HL-60/S4 (cell line): ENCODE data around the gene ASNS.
"Not testable (repeated sequence)": the region's sequence is repeated elsewhere in the genome, so short reads cannot be mapped to it uniquely, and the experiment has no call there.

Experiments used
- in situ Hi-C: fragments of 300-500 bp; cut with MboI; formaldehyde crosslinking; loops from 2 replicates; pipeline ENCODE4 v1.14.3; 2022; ENCODE audit warnings: low sequenced_read_pairs

ASNS gene

GRCh38 chr7:97872025-97872669 lies at the start of gene ASNS:
TSS of gene ASNS (minus strand) at chr7:97872408. CDS start at chr7:97869156, 3,252 bp downstream.
- in situ Hi-C loops, result no loop called here

- in situ Hi-C loops, result not testable (repeated sequence)
These were observed 49.0 kb upstream of the ASNS start for GRCh38 chr7:97921254-97921653.

DNA sequence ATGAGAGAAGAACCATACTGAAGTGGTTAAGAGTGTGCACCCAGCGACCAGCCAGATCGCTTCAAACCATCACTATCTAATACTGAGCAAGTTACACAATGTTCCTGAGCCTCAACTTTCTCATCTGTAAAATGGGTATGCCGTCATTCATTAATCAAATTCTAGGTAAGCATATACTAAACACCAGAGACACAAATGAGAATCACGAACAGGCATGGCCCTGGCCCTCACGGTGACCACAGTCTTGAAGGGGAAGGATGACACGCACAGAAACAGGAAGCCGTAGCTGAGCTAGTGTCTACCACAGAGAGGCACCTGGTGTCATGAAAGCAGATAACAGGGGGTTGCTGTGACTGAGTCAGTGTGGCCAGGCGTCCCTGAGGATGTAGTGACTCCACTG lies 43.1 kb upstream of the ASNS start:
- in situ Hi-C loops, result not testable (repeated sequence)

GRCh38 chr7:97912294-97912693 lies 40.1 kb upstream of the ASNS start:
- in situ Hi-C loops, result not testable (repeated sequence)

DNA sequence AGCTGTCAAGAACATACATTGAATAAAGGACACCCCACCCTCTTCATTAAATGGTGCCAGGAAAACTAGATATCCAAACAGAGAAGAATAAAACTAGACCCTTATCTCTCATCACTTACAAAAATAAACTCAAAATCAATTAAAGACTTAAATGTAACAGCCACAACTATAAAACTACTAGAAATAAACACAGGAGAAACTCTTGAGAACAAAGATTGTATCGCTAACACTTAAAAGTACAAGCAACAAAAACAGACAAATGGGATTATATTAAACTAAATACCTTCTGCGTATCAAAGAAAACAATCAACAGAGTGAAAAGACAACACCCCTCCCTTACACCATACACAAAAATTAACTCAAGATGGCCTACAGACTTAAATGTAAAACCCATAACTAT lies 24.7 kb upstream of the ASNS start:
- in situ Hi-C loops, result not testable (repeated sequence)

GRCh38 chr7:97891721-97892120 lies 19.5 kb upstream of the ASNS start:
- in situ Hi-C loops, result not testable (repeated sequence)

- in situ Hi-C loops, result not testable (repeated sequence)
These were observed 7.3 kb upstream of the ASNS start for GRCh38 chr7:97879527-97879926.

DNA sequence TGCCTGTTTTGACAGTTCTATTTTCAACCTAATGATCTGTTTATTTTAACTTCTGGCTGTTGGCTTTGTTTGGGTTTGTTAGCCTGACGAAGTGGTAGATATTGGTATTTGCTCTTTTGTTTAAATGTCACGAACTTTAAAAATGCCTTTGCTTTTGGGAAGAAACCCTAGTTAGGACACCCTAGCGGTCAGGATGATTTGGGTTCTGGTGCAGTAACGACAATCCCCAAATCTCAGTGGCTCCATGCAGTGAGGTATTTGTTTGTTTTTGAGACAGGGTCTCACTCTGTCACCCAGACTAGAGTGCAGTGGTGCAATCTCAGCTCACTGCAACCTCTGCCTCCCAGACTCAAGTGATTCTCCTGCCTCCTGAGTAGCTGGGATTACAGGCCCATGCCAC lies 2.7 kb upstream of the ASNS start:
- in situ Hi-C loops, result not testable (repeated sequence)

GRCh38 chr7:97873606-97874005 lies 1.4 kb upstream of the ASNS start:
- in situ Hi-C loops, result no loop called here

- in situ Hi-C loops, result no loop called here
These were observed 566 bp downstream of the ASNS start for GRCh38 chr7:97871659-97872024.

- in situ Hi-C loops, result no loop called here
These were observed 3.4 kb downstream of the ASNS start for GRCh38 chr7:97868788-97869187.

- in situ Hi-C loops, result no loop called here
These were observed 3.9 kb downstream of the ASNS start for GRCh38 chr7:97868314-97868713.

- in situ Hi-C loops, result no loop called here
These were observed 7.1 kb downstream of the ASNS start for GRCh38 chr7:97865104-97865503.

DNA sequence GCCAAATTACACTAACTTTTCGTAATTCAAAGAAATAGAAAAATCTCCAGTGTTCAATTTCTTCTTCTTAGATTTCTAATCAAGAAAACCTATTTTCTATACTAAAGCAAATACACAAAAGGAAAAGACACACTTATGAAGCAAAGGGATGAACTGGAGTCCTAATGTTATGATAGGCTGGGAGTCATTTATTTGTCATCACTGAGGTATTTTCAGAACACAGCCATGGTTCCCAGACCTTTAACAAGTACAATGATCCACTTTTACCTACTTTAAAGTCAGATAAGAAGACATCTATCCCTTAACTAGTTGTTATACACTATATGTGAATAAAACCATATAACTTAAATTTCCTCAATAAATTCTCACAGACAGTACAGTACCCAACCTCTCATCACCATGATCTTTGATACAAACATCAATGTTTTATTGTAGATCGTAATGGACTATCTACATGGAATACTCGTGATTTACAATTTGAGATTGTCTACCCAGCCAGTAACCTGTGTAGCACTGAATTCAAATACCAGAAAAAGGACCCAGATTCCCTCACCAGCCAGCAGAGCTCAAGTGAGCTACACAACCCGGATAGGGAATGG lies 12.5 kb downstream of the ASNS start:
- in situ Hi-C loops, result no loop called here

DNA sequence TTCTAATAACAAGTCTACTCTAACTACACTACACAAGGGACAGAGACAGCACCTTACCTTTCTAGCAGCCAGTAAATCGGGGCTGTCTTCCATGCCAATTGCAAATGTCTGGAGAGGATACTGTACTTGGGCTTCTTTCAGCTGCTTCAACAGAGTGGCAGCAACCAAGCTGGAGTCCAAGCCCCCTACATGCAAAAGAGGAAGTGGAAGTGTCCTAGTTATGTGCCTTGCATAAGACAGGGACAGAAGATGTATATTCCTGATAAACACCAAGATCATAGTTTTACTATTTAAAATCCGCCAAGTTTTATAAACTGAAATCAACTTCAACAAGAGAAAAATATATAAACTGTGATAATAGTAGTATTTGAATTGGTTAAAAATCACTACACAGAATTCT lies 14.0 kb downstream of the ASNS start:
- in situ Hi-C loops, result no loop called here

DNA sequence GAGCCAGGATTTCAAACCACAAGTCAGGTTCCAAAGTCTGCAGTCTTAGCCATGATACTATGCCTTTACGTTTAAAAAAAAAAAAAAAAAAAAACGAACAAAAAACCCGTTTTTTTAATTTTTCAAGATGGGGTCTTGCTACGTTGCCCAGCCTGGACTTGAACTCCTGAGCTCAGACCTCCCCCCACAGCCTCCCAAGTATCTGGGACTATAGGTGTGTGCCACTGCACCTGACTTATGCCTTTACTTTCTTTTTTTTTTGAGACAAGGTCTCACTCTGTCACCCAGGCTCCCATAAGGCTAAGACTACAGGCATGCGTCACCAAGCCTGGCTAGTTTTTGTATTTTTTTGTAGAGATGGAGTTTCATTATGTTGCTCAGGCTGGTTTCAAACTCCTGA lies 14.7 kb downstream of the ASNS start:
- in situ Hi-C loops, result no loop called here

DNA sequence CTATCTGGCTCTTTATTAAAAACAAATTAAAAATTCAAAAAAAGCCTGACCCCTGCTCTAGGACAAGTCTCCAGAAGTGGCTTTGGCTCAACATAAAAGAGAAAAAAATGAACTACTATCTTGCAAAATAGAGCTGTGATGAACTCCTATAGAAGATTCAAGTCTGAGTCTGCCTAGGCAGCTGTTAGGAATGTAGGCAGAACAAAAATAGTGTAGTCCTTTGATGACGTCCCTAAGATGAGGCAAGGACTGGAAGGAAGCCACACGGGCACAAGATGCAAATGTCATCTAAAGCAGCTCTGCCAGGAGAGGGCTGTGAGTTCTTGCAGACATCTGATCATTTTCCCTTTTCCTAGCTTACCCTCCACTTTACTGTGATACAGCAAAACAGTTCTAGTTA lies 20.5 kb downstream of the ASNS start:
- in situ Hi-C loops, result no loop called here

- in situ Hi-C loops, result not testable (repeated sequence)
These were observed 21.8 kb downstream of the ASNS start for GRCh38 chr7:97850262-97851031.

DNA sequence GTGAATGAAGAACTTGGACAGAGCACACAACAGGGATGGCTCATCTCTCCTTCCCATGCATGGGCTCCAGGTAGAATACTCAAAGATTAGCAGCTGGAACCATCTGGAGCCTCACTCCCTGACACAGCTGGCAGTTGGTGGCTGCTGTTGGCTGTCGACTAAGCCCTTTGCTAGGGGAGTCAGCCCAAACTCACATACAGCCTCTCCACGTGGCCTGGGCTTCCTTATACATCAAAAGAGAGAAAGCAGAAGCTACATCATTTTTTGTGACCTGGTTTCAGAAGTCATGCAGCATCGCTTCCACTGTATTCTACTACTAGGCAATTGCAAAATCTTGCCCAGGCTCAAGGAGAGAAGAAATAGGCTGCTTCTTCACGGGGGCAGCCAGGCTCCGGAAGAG lies 24.4 kb downstream of the ASNS start:
- in situ Hi-C loops, result loop anchor here (10.0 to 25.0 kb wide), 2 partner anchors 360 to 743 kb away; no protein-coding TSS in a partner anchor

DNA sequence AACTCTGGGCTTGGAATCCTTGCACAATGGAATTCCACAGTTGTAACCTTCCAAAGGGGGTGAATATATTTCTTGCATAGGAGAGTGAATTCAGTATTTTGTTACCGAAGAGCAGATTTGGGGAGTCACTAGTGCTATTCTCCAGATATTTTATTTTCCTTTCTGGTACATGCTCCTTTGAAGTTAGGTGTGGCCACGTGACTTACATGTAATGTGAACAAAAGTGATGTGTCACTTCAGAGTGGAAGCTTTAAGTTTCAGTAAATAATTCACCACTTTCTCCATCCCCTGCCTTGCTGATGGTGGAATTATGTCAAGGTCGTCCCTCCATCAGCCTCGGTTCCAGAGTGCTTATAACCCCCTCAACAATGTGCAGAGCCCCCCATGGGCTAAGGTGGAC lies 25.3 kb downstream of the ASNS start:
- in situ Hi-C loops, result loop anchor here (10.0 to 25.0 kb wide), 2 partner anchors 360 to 742 kb away; no protein-coding TSS in a partner anchor

GRCh38 chr7:97845622-97846203 lies 26.5 kb downstream of the ASNS start:
- in situ Hi-C loops, result loop anchor here (10.0 to 25.0 kb wide), 2 partner anchors 358 to 741 kb away; no protein-coding TSS in a partner anchor
